NCI-H187 (cell line): ENCODE measurements around the gene SRPK2.
"Not testable (repeated sequence)": the region's sequence is repeated elsewhere in the genome, so short reads cannot be mapped to it uniquely, and the experiment has no call there.

Experiments used
- DNase-seq, 2 experiments: peaks; one replicate each; lab custom pipeline; 2025; lab: John Stamatoyannopoulos, UW

The SRPK2 gene

DNA sequence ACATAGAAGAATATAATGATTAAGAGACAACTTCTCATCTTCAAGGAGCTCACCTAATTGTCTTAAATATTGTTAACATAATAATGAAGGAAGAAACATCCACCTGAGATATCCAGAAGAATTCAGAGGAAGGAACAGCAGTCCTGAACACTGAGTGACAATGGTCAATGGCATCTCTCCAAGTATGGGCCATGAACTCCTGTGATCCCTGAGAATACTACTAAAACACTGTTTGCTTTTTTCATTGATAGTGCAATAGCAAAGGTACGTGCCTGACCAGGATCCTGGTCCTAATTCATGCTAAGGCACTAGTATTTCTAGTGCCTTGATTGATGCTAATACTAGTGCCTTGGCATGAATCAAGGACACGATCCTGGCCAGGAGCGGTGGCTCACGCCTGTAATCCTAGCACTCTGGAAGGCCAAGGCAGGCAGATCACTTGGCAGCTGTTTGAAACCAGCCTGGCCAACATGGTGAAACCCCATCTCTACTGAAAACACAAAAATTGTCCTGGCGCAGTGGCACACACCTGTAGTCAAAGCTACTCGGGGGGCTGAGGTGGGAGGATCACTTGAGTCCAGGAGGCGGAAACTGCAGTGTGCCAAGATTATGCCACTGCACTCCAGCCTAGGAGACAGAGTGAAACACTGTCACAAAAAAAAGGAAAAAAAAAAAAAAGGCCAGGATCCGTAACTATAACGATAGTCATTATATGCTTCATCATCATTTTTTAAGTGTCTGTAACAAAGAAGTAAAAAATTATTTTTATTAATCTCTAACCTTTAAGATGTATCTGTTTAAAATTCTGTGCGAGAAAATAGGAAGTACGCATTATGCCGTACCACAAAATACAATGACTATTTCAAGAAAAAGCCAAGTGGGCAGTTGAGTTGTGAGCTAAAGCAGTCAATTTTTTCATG lies 49.1 kb downstream of the SRPK2 start:
- DNase-seq, result no peak

DNA sequence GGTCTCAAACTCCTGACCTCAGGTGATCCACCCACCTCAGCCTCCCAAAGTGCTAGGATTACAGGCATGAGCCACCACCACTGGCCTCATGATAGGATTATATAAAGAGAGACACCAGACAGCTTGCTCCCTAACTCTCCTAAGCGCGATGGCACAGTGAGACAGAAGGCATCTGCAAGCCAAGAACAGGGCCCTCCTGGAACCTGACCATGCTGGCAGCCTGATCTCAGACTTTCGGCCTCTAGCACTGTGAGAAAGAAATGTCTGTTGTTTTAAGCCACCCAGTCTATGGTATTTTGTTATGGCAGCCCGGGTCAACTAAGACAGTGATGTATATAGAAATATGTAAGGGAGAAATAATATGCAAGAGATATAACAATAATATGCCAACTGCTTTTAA lies 51.2 kb downstream of the SRPK2 start:
- DNase-seq, result no peak

DNA sequence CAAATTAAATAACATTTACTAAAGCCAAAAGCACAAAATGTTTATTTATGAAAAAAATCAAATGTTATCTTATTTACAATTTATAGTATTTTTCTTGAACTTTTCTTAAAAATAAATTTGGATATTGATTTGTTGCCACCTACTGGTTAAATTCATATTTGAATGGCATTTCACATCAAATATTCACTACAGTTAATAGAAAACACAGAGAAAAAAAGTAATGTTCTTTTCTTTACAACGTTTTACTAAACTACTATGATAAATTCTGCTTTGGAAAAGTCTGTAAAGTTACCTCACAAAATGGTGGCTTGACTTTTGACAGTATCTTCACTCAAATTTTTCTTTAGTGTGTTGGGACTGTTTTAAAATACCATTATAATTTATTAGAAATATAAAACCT lies 52.7 kb downstream of the SRPK2 start:
- DNase-seq, result no peak

DNA sequence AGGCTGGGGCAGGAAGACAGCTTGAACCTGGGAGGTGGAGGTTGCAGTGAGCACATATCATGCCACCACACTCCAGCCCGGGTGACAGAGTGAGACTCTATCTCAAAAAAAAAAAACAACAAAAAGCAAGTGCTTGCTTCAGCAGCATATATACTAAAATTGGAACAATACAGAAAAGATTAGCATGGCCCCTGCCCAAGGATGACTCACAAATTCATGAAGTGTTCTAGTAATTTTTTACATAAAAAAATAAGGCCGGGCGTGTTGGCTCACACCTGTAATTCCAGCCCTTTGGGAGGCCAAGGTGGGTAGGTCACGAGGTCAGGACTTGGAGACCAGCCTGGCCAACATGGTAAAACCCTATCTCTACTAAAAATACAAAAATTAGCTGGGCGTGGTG lies 56.1 kb downstream of the SRPK2 start:
- DNase-seq, result not testable (repeated sequence)

DNA sequence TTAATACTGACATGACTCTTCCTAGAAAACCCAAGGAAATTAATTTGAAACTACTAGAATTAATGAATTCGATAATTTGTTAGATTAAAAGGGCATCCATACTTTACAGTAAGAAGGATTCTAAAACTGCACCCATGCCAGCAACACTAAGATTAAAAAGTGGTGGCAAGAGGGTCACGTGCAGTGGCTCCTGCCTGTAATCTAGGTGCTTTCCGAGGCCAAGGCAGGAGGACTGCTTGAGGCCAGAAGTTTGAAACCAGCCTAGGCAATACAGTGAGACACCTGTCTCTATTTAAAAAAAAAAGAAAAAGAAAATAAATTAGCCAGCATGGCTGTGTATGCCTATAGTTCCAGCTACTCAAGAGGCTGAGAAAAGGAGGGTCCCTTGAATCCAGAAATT lies 58.2 kb downstream of the SRPK2 start:
- no peak for DNase-seq

DNA sequence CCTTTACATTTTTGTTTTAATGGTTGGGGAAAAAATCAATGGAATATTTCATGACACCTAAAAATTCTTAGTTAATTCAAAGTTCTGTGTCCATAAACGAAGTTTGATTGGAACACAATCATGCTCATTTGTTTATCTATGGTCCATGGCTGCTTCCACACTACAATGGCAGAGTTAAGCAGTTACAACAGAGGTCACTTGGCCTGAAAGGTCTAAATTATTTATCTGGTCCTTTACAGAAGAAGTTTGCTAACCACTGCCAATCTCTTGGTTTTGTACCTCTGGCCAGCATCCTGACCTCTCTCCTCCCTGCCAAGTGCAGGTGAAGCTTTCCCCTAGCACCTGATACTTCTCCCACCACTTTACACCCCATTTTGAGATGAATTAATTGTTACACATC lies 61.5 kb downstream of the SRPK2 start:
- DNase-seq, result no peak

DNA sequence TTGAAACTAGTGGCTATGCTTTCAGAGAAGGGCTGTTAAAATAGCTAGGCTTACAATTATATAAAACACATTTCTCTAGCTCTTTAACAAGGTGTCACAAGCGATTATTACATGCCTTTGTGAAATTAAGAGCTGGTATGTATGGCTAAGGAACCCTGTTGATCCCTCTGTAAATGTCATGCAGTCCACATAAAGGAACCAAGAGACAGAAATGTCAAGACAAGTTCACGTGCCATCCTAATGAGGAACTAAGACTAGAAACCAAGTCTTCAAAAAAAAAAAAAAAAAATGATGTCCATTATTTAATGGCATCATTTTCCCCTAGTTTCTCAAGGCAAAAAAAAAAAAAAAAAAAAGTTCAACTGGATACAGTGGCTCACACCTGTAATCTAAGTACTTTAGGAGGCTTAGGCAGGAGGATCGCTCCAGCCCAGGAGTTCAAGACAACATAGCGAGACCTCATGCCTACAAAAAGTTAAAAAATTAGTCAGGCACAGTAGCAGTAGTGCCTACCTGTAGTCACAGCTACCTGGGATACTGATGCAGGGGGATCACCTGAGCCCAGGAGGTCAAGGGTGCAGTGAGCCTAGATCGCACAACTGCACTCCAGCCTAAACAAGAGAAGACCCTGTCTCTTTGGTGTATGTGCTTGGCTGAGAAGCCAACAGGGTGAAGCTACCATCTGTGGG lies 63.4 kb downstream of the SRPK2 start:
- no peak for DNase-seq

DNA sequence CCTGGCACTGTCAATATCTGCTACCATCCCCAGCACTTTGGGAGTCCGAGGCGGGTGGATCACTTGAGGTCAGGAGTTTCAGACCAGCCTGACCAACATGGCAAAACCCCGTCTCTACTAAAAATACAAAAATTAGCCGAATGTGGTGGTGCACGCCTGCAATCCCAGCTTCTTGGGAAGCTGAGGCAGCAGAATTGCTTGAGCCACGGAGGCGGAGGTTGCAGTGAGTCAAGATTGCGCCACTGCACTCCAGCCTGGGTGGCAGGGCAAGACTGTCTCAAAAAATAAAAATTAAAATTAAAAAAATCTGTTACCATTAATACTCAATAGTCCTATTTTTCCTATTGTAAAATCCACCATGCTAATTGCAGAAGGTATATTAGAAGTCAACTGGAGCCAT lies 64.1 kb downstream of the SRPK2 start:
- DNase-seq, result not testable (repeated sequence)

DNA sequence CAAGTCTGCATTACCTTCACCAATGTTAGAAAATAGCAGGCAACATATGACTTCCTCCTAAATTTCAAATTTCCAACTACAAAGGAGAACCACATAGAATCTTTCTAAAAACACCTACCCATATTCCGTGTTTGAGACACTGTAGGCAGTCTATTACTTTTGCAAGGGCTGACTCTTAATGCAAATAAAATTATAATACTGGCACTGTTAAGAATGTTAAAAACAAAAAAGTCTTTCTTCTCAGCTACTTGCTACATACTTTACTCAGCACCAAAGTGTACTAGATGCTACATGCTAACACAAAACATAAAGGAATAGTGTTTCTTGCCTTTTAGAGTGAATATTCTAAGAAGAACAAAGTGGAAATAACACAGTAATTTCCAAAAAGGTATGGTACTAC lies 65.4 kb downstream of the SRPK2 start:
- no peak for DNase-seq

DNA sequence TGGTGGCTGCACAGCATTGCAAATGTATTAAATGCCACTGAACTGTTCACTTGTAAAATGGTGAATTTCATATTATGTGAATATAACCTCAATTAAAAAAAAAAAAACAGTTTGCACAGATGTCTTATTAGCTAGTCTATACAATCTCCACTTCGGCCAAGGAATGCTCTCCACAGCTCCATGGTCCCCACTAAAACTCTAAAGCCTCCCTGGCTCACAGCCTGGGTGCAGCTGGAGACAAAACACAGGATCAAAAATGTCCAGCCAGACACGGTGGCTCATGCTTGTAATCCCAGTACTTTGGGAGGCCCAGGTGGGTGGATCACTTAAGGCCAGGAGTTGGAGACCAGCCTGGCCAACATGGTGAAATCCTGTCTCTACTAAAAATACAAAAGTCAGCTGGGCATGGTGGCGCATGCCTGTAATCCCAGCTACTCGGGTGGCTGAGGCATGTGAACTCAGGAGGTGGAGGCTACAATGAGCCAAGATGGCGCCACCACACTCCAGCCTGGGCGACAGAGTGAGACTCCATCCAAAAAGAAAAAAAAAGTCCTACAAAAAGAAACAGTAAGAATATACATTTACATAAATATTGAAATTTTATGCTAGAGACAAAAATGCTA lies 66.0 kb downstream of the SRPK2 start:
- DNase-seq, result no peak

DNA sequence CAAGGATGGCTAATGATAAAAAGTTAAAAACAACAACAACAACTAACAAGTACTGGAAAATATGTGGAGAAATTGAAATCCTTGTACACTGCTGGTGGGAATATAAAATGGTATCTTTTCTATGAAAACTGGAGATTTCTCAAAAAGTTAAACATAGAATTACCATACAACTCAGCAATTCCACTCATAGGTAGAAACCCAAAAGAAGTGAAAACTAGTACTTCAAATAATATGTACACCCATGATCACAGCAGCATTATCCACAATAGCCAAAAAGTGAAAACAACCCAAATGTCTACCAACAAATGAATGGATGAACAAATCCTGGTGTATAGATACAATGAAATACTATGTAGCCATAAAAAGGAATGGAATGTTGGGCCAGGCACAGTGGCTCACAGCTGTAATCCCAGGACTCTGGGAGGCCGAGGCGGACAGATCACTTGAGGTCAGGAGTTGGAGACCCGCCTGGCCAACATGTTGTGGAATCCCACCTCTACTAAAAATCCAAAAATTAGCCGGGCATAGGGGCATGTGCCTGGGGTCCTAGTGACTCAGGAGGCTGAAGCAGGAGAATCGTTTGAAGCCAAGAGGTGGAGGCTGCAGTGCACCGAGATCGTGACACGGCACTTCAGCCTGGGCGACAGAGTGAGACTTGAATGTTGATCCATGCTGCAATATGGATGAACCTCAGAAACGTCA lies 66.8 kb downstream of the SRPK2 start:
- DNase-seq, result no peak

DNA sequence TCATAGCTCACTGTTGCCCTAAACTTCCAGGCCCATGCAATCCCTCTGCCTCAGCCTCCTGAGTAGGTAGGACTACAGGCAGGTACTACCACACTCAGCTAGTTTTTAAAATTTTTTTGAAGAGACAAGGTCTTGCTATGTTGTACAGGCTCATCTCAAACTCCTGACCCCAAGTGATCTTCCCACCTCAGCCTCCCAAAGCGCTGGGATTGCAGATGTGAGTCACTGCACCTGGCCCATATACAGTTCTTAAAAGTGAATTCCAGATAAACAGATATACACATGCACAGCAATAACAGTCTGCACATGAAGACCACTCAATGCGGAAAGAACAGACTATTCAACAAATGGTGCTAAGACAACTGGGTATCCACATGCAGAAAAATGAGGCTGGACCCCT lies 67.8 kb downstream of the SRPK2 start:
- no peak for DNase-seq

DNA sequence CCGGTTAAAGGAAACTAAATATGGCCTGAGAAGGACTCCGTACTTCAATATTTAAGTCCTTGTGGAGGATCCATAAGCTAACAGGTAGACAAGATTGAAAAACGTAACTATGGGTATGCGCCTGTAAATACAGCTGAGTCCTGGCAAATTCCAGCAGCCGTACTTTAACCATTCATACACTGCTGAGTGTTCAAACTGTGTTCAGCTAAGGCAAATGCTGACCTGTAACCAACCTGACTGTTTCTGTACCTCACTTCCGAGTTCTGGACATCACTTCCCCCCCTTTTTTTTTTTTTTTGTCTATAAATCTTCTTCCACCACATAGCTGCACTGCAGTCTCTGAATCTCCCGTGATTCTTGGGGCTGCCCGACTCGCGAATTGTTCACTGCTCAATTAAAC lies 69.1 kb downstream of the SRPK2 start:
- DNase-seq, result no peak

DNA sequence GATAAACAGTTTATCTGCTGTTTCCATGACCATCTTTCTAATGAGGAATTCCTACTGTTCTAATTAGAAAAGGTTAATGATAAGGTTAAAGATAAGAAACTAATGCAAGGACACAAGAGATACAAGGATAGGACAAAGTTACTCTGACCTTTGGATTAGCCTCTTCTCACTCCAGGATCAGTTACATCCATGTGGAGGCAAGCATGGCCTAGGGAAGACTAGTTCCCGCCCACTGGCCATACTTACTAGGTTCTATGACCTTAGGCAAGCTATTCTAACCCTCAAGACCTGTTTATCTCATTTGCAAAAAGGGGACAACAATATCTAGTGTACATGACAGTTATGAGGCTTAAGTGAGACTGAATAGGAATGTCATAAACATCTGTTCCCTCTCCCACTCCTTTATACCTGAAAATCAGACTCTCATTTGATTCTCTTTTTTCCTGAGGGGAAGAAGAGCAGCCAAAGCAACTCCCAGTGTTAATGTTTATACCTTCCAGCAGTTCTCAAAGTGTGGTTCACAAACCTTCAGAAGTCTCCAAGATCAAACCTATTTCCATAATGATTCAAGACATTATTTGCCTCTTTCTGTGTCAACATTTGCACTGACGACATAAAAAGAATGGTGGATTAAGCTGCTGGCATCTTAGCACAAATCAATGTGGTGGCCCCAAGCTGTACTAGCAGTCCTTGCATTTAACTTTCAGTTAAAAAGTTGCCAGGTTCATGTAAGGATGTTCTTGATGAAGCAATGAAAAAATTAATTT lies 72.0 kb downstream of the SRPK2 start:
- DNase-seq, result no peak

DNA sequence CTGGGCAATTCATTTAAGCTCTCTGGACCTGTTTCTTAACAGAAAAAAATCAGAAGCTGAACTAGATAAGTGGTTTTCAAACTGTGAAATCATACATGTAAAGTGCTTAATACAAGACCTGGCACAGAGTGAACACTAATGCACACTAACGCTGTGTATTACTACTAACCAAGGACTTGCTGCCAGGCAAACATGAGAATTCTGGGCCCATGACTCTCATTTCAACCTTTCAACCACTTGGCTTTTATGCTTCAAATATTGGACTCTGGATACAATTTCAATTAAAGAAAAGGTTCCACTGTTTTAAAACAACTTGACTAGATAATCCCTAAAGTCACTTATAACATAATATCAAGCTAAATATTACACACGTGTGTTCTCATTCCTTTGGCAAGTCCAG lies 73.4 kb downstream of the SRPK2 start:
- DNase-seq, result no peak

DNA sequence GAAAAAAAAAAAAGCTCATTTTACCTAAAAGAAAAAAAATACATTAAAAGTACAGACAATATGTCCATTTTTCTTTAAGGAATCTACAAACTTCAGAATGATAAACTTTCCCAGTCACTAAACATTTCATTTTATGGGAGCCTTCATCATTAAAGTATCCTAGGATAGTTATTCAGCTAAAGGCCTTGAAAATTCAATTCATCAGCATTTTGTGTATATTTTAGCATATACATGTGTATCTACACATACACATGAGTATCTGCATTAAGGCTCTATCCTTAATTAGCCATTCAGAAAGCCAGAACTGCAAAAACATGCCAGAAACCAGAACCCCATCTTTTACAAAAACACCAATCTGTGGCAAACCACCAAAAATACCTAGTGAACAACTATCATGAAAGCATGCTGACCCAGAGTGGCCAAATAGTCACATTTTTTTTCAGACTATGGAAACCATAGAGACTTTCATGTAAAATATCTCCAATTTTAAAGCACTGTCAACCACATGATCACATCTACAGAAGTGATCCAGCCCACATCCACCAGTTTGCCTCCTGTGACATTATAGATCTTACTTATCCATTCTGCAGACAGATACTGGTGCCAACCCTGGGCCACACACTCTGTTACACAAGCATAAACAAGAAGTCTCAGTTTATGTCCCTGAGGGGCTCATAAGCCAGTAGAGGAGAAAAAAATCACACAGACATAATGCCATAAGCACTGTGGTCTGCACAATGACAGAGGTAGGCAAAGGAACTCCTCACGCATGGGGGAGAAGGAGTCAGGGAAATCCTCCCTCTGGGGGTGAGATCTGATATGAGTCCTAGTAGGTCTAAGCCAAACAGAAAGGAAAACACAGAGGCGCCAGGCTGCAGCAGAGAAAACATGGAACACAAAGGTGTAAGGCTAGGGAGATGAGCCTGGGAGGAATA lies 79.2 kb downstream of the SRPK2 start:
- no peak for DNase-seq

DNA sequence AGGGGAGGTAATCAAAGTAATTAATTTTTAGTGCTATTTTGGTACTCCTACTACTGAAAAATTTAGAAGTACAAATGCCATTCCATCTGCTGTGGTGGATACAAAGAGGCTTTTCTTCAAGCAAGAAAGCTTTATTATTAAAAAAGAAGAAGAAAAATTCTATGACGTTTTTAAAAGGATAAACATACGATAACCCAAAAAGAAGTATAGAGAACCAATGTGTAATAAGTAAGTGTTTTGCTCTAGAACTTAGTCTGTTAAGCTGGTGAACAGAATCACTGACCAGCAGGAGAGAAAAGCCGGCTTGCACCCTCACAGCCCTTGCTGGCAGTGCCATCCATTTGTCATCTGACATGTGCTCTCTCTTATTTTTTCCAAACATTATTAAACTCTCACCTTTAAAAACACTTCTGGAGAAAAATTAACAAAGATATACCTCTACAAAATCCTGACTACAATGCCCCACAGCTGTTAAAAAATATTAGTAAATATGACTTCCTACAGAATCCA lies 81.5 kb downstream of the SRPK2 start:
- DNase-seq, result no peak

DNA sequence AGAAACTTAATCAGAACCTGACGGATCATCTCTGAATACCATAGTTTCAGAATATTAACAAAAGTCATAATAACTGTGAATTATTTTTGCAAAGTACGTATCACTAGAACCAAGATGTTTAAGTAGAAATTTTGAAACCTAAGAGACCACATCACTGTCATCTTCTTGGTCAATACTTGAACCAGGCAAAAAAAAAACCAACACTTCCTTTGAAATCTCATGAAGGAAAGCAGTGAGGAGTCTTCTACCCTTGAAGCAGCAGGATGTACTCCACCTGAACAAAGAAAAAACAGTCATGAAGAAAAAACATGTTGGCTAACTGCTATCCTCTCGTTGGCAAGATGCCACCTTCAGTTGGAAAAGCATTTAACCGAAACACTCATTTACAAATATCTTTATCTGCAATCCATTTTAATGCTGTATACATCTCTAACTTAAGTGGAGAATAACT lies 82.4 kb downstream of the SRPK2 start:
- no peak for DNase-seq

DNA sequence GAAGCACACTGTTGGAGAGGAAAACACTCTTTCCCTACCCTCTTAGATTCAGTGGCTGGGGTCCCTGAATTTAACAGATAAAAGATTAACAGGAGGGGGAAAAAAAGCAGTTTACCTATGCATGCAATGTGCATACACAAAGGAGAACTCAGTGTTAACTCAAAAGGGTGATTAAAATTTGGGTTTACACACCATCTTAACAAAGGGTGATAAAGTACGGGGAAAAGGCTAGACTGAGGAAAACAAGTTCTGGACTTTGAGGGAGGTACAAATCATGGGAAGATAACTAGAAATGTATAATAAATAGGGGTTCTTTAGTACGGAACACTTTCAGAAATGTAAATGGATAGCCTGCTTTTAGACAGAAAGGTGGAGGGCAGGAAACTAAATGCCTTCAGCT lies 83.1 kb downstream of the SRPK2 start:
- no peak for DNase-seq
